NCI-H1417 treated with DMSO at 0.1 percent for 48 hours (cell line): Measurements from ENCODE around the gene SSX4B.
"Not testable (repeated sequence)": the region's sequence is repeated elsewhere in the genome, so short reads cannot be mapped to it uniquely, and the experiment has no call there.

Experiments used
- DNase-seq: peaks from one replicate; lab custom pipeline; 2025; lab: John Stamatoyannopoulos, UW

Gene SSX4B

GRCh38 chrX:48411860-48412259 is at the start of gene SSX4B:
TSS of gene SSX4B (minus strand) at chrX:48411960. CDS start at chrX:48411372, 588 bp downstream.
- not testable (repeated sequence) for DNase-seq

DNA sequence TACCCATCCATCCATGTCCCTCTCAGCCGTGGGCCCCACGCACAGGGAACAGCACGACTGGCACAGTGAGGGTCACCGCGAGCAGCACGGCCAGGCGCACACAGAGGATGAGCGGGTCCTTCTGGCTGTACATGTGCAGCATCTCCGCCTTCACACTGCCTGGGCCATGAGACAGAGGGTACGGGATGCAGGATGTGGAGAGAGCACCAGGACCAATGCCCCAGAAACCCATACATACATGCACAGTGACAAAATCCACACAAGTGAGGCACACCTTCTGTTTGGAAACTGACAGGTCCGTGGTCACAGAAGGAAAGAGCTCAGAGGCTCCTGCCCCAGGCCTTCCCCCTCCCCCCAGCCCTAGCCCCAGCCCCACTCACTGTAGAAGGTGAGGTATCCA is 48.8 kb upstream of the SSX4B start:
- DNase-seq = no peak

GRCh38 chrX:48460031-48460430 is 48.3 kb upstream of the SSX4B start:
- no peak for DNase-seq

DNA sequence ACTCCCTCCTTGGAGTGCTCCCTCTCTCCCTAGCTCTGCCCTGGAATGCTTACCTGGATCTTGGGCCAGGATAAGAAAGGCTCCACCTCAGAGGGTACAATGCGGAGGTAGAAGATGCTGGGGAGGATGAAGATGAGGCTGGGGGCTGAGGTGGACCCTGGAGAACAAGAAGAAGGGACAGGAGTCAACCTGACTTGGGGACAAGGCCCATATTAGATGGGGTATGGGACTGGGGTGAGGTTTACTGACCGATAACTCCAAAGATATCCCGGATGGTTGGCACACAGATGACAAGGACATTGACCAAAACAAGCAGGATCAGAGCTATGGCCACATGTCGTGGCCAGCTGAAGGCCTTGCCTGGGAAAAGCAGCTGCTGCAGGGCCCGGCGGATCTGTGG is 47.7 kb upstream of the SSX4B start:
- no peak for DNase-seq

GRCh38 chrX:48458711-48459110 is 47.0 kb upstream of the SSX4B start:
- DNase-seq = no peak

- no peak for DNase-seq
Observed at GRCh38 chrX:48456628-48457331, 45.0 kb upstream of the SSX4B start.

GRCh38 chrX:48451708-48452107 is 39.9 kb upstream of the SSX4B start:
- DNase-seq = no peak

DNA sequence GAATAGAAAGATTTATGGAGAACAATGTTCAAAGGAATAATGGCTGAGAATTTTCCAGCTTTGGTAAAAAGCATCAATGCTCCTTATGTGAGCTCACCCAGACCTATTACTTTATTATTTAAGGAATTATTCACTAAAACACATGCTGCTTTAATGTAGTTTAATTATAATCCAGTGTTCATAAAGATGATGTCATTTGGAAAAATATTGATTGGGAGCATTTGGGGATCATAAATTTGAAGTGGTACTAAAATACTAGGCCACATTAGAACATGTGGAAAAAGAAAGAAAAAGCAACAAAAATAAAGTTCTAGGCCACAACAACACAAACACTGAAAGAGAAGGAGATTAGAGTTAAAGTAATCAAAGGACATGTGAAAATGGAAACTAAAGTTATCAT is 38.3 kb upstream of the SSX4B start:
- no peak for DNase-seq

- DNase-seq = not testable (repeated sequence)
Observed at GRCh38 chrX:48447201-48447600, 35.4 kb upstream of the SSX4B start.

- not testable (repeated sequence) for DNase-seq
Observed at GRCh38 chrX:48433713-48434112, 22.0 kb upstream of the SSX4B start.

GRCh38 chrX:48430166-48430565 is 18.4 kb upstream of the SSX4B start:
- DNase-seq = not testable (repeated sequence)

DNA sequence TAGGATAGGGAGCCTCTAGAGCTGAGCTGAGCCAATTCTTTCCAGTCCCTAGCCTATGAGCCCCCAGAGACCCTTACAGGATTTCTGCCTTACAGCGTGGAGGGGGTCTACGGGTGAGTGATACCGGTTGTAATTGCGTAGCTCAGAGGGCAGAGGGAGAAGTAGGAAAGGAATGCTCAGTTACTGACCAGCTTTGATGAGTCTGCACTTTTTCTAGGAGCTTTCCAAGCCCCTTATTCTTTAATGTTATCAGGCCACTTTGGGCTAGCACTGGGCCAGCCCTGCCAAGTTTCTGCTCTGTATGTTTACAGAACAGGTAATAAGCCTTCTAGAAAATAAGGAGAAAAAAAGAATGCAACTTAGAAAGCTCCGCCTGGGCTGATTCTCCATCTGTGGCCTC is 17.8 kb upstream of the SSX4B start:
- not testable (repeated sequence) for DNase-seq

DNA sequence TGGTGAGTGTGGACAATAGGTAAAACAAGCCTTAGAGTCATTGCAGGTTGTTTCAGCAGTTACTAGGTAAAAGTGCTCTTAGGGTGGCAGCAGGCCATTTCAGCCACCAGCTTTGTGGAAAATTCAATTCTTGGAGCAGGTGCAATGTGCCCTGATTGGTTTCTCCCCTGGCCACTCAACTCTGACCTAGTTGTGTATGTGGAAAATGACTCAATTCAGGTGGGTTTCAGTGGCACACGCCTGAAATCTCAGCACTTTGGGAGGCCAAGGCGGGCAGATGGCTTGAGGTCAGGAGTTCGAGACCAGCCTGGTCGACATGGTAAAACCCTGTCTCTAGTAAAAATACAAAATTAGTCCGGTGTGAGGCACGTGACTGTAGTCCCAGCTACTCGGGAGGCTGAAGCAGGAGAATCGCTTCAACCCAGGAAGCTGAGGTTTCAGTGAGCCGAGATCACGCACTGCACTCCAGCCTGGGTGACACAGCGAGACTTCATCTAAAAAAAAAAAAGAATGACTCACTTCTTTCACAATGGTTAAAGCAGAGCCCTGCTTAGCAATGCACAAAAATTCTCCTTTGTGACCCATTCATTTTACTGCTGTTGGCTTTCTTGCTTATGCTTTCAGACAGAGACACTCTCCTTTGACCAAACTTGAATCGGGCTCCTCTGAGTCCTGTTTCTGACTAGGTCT is 15.4 kb upstream of the SSX4B start:
- not testable (repeated sequence) for DNase-seq

- not testable (repeated sequence) for DNase-seq
Observed at GRCh38 chrX:48397825-48398224, 13.9 kb downstream of the SSX4B start.

- DNase-seq = not testable (repeated sequence)
Observed at GRCh38 chrX:48396931-48397330, 14.8 kb downstream of the SSX4B start.

GRCh38 chrX:48383239-48383638 is 28.5 kb downstream of the SSX4B start, which contains the start of gene SSX4:
TSS of gene SSX4 (plus strand) at chrX:48383539. CDS start at chrX:48384054, 515 bp downstream.
- not testable (repeated sequence) for DNase-seq

DNA sequence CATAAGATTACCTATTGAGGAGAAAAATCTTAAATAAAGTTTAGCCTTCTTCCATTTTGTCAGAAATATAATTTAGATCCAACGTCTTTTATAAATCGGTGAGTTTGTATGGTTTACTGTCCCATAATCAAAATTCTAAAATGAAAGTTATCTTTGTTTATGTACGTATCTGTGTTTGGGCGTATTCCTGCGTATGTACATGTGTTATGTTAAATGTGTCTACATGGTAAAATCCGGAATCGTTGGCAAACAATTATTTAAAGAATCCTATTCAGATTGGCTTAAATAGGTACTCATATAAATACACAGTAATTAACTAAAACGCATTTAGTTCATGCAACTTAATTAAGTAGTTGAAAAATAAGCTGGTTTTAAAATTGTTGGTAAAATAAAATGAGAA is 41.4 kb downstream of the SSX4B start:
- DNase-seq = not testable (repeated sequence)

DNA sequence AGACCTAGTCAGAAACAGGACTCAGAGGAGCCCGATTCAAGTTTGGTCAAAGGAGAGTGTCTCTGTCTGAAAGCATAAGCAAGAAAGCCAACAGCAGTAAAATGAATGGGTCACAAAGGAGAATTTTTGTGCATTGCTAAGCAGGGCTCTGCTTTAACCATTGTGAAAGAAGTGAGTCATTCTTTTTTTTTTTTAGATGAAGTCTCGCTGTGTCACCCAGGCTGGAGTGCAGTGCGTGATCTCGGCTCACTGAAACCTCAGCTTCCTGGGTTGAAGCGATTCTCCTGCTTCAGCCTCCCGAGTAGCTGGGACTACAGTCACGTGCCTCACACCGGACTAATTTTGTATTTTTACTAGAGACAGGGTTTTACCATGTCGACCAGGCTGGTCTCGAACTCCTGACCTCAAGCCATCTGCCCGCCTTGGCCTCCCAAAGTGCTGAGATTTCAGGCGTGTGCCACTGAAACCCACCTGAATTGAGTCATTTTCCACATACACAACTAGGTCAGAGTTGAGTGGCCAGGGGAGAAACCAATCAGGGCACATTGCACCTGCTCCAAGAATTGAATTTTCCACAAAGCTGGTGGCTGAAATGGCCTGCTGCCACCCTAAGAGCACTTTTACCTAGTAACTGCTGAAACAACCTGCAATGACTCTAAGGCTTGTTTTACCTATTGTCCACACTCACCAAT is 43.9 kb downstream of the SSX4B start:
- not testable (repeated sequence) for DNase-seq

GRCh38 chrX:48359281-48359680 is 52.5 kb downstream of the SSX4B start:
- not testable (repeated sequence) for DNase-seq

DNA sequence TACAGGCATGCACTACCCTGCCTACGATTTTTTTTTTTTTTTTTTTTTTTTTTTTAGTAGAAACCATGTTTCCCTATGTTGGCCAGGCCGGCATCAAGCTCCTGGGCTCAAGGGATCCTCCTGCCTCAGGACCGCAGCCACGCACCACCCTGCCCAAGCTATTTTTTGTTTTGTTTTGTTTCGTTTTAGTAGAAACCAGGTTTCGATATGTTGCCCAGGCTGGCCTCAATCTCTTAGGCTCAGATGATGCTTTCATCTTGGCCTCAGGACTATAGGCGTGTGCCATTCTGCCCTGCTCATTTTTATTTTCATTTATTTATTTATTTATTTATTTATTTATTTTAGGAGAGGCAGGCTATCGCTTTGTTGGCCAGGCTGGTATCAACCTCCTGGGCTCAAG is 54.1 kb downstream of the SSX4B start:
- no peak for DNase-seq

DNA sequence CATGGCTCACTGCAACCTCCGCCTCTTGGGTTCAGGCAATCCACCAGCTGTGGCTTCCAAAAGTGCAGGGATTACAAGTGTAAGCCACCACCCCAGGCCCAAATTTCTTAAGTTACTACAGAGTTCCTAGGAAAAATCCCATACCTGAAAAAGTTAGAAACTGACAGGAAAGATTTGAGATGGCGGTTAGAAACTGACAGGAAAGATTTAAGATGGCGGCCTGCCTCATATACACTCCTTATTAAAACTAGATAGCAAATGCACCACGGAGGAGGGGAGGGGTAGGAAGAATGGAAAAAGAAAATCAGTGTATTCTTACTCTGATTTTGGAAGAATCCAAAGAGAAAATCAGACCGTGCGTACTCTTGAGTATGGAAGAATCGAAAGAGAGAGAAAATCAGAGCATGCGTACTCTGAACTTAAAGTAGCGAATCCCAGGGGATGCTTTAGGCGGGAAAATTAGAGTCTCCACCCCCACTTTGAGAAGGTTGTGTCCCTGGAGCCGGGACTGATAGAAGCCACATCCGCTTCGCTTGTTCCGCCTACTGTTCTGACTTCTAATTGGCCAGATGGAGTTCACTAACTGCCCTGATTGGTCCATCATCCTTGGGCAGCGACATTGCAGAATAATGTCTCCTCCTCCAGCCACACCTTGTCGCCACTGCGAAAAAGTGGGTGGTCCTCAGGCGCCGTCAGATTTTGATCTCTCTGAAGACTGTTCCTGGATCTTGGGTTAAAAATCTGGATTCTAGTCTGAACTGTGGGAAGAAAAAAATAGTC is 55.3 kb downstream of the SSX4B start, which contains the start of gene SSX3:
Gene SSX3, minus strand, starts transcription at position 389 of the 780 bp plus-strand sequence. CDS start 1,454 bp downstream, outside the sequence.
- not testable (repeated sequence) for DNase-seq
